RWPE1 (cell line): ENCODE data around the gene PIK3C2G.
A peak's percentile ranks its signal among the peaks of the same experiment; 100 is the strongest.

Source experiments
- CTCF ChIA-PET: fragments of 350-600 bp; sonication (Branson Sonifier 250); formaldehyde crosslinking; extraction: SDS; loops from one replicate; lab custom pipeline; 2021; lab: Yijun Ruan, JAX
- POLR2A ChIA-PET: fragments of 400-600 bp; formaldehyde crosslinking; extraction: SDS; loops from one replicate; lab custom pipeline; 2020; ENCODE audit warnings: antibody characterized with exemption; ENCODE audit not compliant: low non-redundant PET; lab: Yijun Ruan, JAX
- DNase-seq: peaks from one replicate; pipeline ENCODE4 v3.0.0; 2012; ENCODE audit warnings: low spot score
- H3K27ac ChIP-seq: fragments of 450-650 bp; 2 replicates; pipeline ENCODE4 v1.5.1; 2017
- TF ChIP-seq, protein P1 (sequence below): fragments of 450-650 bp; conservative IDR thresholded peaks from 2 replicates; pipeline ENCODE4 v1.5.1; 2017; ENCODE audit warnings: low read depth, mild to moderate bottlenecking

The PIK3C2G gene

DNA sequence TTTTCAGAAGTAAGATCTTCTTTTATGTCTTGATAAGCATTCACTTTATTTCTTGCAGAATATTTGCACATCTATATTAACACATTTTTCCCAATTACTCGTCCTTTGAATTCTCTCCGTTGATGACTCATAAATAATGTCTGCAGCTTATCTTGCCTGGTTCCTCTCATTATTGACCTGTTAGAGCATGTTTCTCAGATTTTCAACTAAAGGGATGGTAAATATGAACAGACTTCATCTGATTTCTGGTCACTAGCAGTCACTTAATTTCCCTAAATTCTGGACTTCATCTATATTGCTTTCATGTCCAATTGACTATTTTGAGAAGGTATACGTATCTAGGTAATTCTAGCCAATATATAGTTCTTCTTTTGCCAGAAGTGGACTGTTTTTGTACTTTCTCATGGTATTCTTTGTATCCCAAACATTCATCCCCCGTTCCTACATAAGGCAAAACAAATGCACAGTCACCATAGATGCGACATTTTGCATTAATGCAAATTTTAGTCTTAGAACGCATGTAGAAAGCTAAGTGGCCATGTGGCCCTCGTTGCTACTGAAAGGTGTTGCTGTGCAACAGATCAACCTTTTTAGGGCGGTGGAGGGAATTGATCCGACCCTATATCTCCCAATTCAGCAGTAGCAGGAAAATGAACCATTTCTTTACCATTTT is 6.2 kb downstream of the PIK3C2G start:
- POLR2A ChIA-PET, result no interaction called here
- TF ChIP-seq, protein P1, sequence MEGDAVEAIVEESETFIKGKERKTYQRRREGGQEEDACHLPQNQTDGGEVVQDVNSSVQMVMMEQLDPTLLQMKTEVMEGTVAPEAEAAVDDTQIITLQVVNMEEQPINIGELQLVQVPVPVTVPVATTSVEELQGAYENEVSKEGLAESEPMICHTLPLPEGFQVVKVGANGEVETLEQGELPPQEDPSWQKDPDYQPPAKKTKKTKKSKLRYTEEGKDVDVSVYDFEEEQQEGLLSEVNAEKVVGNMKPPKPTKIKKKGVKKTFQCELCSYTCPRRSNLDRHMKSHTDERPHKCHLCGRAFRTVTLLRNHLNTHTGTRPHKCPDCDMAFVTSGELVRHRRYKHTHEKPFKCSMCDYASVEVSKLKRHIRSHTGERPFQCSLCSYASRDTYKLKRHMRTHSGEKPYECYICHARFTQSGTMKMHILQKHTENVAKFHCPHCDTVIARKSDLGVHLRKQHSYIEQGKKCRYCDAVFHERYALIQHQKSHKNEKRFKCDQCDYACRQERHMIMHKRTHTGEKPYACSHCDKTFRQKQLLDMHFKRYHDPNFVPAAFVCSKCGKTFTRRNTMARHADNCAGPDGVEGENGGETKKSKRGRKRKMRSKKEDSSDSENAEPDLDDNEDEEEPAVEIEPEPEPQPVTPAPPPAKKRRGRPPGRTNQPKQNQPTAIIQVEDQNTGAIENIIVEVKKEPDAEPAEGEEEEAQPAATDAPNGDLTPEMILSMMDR, result no peak
- DNase-seq, result peak; percentile 30
- no peak overlapping the region for H3K27ac ChIP-seq
- CTCF ChIA-PET, result interaction anchor here (0.6 kb wide), 1 partner anchor 52 kb away, joined by 3 read pairs; no protein-coding TSS in a partner anchor

DNA sequence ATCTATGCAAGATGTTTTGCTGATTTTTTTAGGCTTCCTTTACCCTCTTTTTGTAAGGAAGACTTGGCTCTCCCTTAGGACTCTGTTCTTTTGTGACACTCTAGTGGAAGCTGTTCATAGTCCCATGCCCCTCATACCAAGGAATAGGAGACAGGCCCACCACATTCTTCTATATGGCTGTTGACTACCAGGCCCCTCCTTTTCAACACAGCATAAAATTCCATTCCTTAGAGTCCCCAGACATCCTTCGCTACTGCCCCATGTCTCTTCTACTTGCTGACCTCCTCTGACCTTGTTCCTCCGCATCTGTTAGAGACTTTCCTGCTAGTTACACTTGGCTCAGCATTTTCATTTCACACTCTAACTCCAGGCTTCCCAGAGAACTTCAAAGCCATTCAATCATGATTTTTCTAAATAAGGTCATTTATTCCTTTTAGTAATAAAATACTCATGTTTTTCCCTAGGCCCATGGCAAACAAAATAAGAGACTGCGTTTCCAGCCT is 9.7 kb downstream of the PIK3C2G start:
- CTCF ChIA-PET, result no interaction called here
- TF ChIP-seq, protein P1, result no peak
- POLR2A ChIA-PET, result no interaction called here
- DNase-seq, result no peak
- H3K27ac ChIP-seq, result no peak overlapping the region

DNA sequence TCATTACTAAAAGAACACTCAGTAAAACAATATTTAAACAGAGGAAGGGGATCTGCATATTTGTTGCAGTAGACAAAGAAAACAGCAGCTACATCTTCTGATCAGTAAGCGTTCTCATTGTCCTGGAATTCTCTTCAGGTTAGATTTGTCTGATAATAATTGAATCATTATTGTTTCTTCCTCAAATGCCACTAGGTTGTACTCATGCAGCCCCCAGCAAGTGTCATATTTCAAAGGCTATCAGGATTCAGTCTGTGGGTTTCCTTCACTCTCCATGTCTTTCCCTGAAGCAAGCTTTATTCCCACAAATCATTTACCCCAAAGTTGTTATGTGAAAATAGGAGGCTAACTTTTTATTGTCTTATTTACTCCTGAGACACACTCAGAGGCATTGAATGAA is 14.7 kb downstream of the PIK3C2G start:
- no peak overlapping the region for H3K27ac ChIP-seq
- TF ChIP-seq, protein P1, result no peak
- CTCF ChIA-PET, result no interaction called here
- POLR2A ChIA-PET, result no interaction called here
- DNase-seq, result no peak

DNA sequence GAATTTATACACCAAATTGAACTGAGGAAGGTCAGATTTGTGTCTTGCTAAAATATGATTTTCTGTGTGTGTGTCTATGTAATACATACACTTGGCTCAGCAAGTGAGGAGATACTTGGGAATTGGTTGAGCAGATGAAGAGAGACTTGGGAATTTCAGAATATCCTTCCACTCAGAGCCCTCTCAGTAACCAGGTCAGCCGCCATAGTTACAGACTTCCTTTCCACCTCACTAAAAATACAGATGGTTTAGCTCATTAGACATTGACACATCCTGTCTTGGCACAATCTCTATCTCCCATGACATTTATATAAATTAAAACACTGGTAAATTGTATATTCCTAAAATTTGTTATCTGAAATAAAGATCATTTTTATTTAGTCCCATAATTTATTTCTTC is 15.9 kb downstream of the PIK3C2G start:
- POLR2A ChIA-PET, result no interaction called here
- CTCF ChIA-PET, result no interaction called here
- DNase-seq, result no peak
- TF ChIP-seq, protein P1, result no peak
- H3K27ac ChIP-seq, result no peak overlapping the region

DNA sequence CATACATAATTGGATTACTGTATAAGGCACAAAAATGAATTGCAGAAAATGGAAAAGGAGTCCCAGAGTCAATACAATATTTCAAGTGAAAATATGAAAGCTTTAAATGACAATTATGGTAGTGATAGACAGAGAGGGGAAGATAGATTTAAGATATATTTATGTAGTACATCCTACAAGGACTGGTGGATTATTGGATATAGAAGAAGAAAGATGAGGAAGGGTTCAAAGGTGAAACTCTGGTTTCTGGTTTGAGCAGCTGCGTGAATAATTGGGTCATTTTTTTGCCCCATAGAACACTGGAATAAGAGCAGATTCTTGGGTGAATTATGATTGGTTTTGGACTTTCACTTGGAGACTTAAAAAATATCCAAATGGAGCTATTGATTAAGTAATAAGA is 19.4 kb downstream of the PIK3C2G start:
- H3K27ac ChIP-seq, result no peak overlapping the region
- ChIA-PET CTCF (no interaction called here), POLR2A (no interaction called here)
- TF ChIP-seq, protein P1, result no peak
- no peak for DNase-seq

DNA sequence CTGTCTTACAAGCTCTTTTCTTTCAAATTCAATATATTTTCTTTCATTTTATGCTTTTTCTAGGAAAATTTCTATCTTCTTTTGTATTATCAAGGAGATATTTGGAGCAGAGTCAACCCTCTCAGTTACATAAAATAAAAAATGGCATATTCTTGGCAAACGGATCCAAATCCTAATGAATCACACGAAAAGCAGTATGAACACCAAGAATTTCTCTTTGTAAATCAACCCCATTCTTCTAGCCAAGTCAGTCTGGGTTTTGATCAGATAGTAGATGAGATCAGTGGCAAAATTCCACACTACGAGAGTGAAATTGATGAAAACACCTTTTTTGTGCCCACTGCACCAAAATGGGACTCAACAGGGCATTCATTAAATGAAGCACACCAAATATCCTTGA is 20.6 kb downstream of the PIK3C2G start:
- TF ChIP-seq, protein P1, result no peak
- ChIA-PET POLR2A (no interaction called here), CTCF (no interaction called here)
- DNase-seq, result no peak
- H3K27ac ChIP-seq, result no peak overlapping the region
